WERI-Rb-1 (cell line): ENCODE data around the gene ZG16B.
A peak's percentile ranks its signal among the peaks of the same experiment; 100 is the strongest.

Source experiments
- DNase-seq: peaks from one replicate; pipeline ENCODE4 v3.0.0-alpha.2; 2020
- H3K27ac ChIP-seq: fragments of 250-450 bp; sonication (Bioruptor Pico); 2 replicates; pipeline ENCODE4 v1.5.1; 2020; ENCODE audit warnings: mild to moderate bottlenecking, moderate library complexity
- H3K27me3 ChIP-seq: fragments of 250-450 bp; sonication (Bioruptor Pico); 2 replicates; pipeline ENCODE4 v1.5.1; 2021; ENCODE audit warnings: mild to moderate bottlenecking, low read depth, moderate library complexity; ENCODE audit not compliant: insufficient read depth, severe bottlenecking
- H3K36me3 ChIP-seq: fragments of 250-450 bp; sonication (Bioruptor Pico); 2 replicates; pipeline ENCODE4 v1.5.1; 2020; ENCODE audit warnings: mild to moderate bottlenecking, moderate library complexity
- H3K4me3 ChIP-seq: 2 replicates; pipeline ENCODE4 v1.5.1; 2011; ENCODE audit warnings: low read depth, mild to moderate bottlenecking, control low read depth, low read length
- H3K9me3 ChIP-seq: fragments of 250-450 bp; sonication (Bioruptor Pico); 2 replicates; pipeline ENCODE4 v1.5.1; 2021; ENCODE audit warnings: mild to moderate bottlenecking, moderate library complexity; ENCODE audit not compliant: severe bottlenecking
- CTCF ChIP-seq: IDR thresholded peaks from 2 replicates; pipeline ENCODE4 v1.5.1; 2011; ENCODE audit warnings: low read depth, mild to moderate bottlenecking, control low read depth, inconsistent platforms, low read length

ZG16B gene

GRCh38 chr16:2827374-2827791 lies 2.7 kb upstream of the ZG16B start:
- DNase-seq = no peak
- TF ChIP-seq CTCF = no peak
- Histone ChIP-seq H3K27ac (no peak overlapping the region), H3K36me3 (no peaks in the 10 kb centered on the region), H3K4me3 (no peak overlapping the region), H3K9me3 (no peaks in the 10 kb centered on the region), H3K27me3 (no peaks in the 10 kb centered on the region)

- no peaks in the 10 kb centered on the region for H3K36me3 ChIP-seq
- no peak overlapping the region for H3K27ac ChIP-seq
- no peak overlapping the region for H3K4me3 ChIP-seq
- DNase-seq = no peak
- TF ChIP-seq CTCF = no peak
- no peaks in the 10 kb centered on the region for H3K27me3 ChIP-seq
- no peaks in the 10 kb centered on the region for H3K9me3 ChIP-seq
Observed at GRCh38 chr16:2827831-2828520, 2.1 kb upstream of the ZG16B start.

- DNase-seq = no peak
- TF ChIP-seq CTCF = no peak
- Histone ChIP-seq H3K4me3 (no peak overlapping the region), H3K27me3 (no peaks in the 10 kb centered on the region), H3K9me3 (no peaks in the 10 kb centered on the region), H3K36me3 (no peaks in the 10 kb centered on the region), H3K27ac (no peak overlapping the region)
Observed at GRCh38 chr16:2828521-2828840, 1.6 kb upstream of the ZG16B start.

- TF ChIP-seq CTCF = no peak
- Histone ChIP-seq H3K27me3 (no peaks in the 10 kb centered on the region), H3K36me3 (no peaks in the 10 kb centered on the region), H3K4me3 (no peak overlapping the region), H3K27ac (no peak overlapping the region), H3K9me3 (no peaks in the 10 kb centered on the region)
- peak; percentile 52 for DNase-seq
Observed at GRCh38 chr16:2828876-2829430, 1.1 kb upstream of the ZG16B start.

GRCh38 chr16:2830355-2830695 lies 222 bp downstream of the ZG16B start:
- TF ChIP-seq CTCF = no peak
- no peaks in the 10 kb centered on the region for H3K27me3 ChIP-seq
- no peak overlapping the region for H3K27ac ChIP-seq
- H3K36me3 ChIP-seq = no peaks in the 10 kb centered on the region
- H3K9me3 ChIP-seq = no peaks in the 10 kb centered on the region
- DNase-seq = no peak
- H3K4me3 ChIP-seq = no peak overlapping the region

- no peaks in the 10 kb centered on the region for H3K9me3 ChIP-seq
- H3K36me3 ChIP-seq = no peaks in the 10 kb centered on the region
- no peak overlapping the region for H3K27ac ChIP-seq
- no peak overlapping the region for H3K4me3 ChIP-seq
- H3K27me3 ChIP-seq = no peaks in the 10 kb centered on the region
- TF ChIP-seq CTCF = no peak
- DNase-seq = no peak
Observed at GRCh38 chr16:2831203-2831602, 1.1 kb downstream of the ZG16B start.
